NCI-H1105 treated with DMSO at 0.1 percent for 48 hours (cell line): ENCODE results near the gene PELI3.
"Not testable (repeated sequence)": the region's sequence is repeated elsewhere in the genome, so short reads cannot be mapped to it uniquely, and the experiment has no call there.

ENCODE experiments used
- DNase-seq: peaks from one replicate; lab custom pipeline; 2025; lab: John Stamatoyannopoulos, UW

Gene PELI3

GRCh38 chr11:66466225-66467033 is at the start of gene PELI3:
Gene PELI3, plus strand, starts transcription at chr11:66466905. Its CDS starts 1,224 bp downstream, at chr11:66468129.
- DNase-seq: peak; percentile 79

GRCh38 chr11:66417000-66417399 is 49.7 kb upstream of the PELI3 start:
- DNase-seq: no peak

- DNase-seq: peak; percentile 60
Measured at GRCh38 chr11:66418168-66418985, 48.3 kb upstream of the PELI3 start.

GRCh38 chr11:66418986-66419308 is 47.8 kb upstream of the PELI3 start:
- no peak for DNase-seq

- peak; percentile 10 for DNase-seq
Measured at GRCh38 chr11:66419825-66420224, 46.9 kb upstream of the PELI3 start.

- DNase-seq: peak; percentile 86
Measured at GRCh38 chr11:66420671-66421476, 45.8 kb upstream of the PELI3 start, which contains the start of gene NPAS4. Gene NPAS4, plus strand, starts transcription at chr11:66421035. Its CDS starts 145 bp downstream, at chr11:66421180.

- DNase-seq: peak; percentile 28
Measured at GRCh38 chr11:66421492-66422205, 45.1 kb upstream of the PELI3 start.

GRCh38 chr11:66426314-66426713 is 40.4 kb upstream of the PELI3 start:
- DNase-seq: no peak

- no peak for DNase-seq
Measured at GRCh38 chr11:66428933-66429332, 37.8 kb upstream of the PELI3 start.

GRCh38 chr11:66429983-66430602 is 36.6 kb upstream of the PELI3 start:
- peak; percentile 81 for DNase-seq

- DNase-seq: not testable (repeated sequence)
Measured at GRCh38 chr11:66431287-66431686, 35.4 kb upstream of the PELI3 start.

- DNase-seq: not testable (repeated sequence)
Measured at GRCh38 chr11:66431871-66432329, 34.8 kb upstream of the PELI3 start.

- DNase-seq: no peak
Measured at GRCh38 chr11:66432597-66432996, 34.1 kb upstream of the PELI3 start.

GRCh38 chr11:66437979-66438503 is 28.7 kb upstream of the PELI3 start:
- DNase-seq: no peak

GRCh38 chr11:66438504-66439466 is 27.9 kb upstream of the PELI3 start, which contains the start of gene MRPL11:
Gene MRPL11, minus strand, starts transcription at chr11:66438848. Its CDS starts 94 bp downstream, at chr11:66438754.
- DNase-seq: peak; percentile 95

- DNase-seq: not testable (repeated sequence)
Measured at GRCh38 chr11:66440101-66440939, 26.4 kb upstream of the PELI3 start.

GRCh38 chr11:66440940-66441282 is 25.8 kb upstream of the PELI3 start:
- not testable (repeated sequence) for DNase-seq

GRCh38 chr11:66443602-66444001 is 23.1 kb upstream of the PELI3 start:
- DNase-seq: no peak

GRCh38 chr11:66447012-66447411 is 19.7 kb upstream of the PELI3 start:
- no peak for DNase-seq
